GM12878 (cell line): ENCODE data around the gene C19orf44. TPM values are rescaled to one million over a fixed set of nuclear protein-coding genes. Genes with fewer than 3 reads are reported as not detected.

ENCODE experiments used
- ATF7 ChIP-seq: fragments of 450-650 bp; IDR thresholded peaks from 2 replicates; pipeline ENCODE4 v1.6.1; 2016; ENCODE audit warnings: low read depth, mild to moderate bottlenecking
- BMI1 ChIP-seq: fragments of 450-650 bp; IDR thresholded peaks from 2 replicates; pipeline ENCODE4 v1.6.1; 2016; ENCODE audit warnings: mild to moderate bottlenecking, moderate library complexity, borderline replicate concordance
- FOS ChIP-seq: IDR thresholded peaks from 3 replicates; pipeline ENCODE4 v1.6.1; 2011; ENCODE audit warnings: borderline replicate concordance; ENCODE audit not compliant: insufficient read length; ENCODE audit errors: extremely low read depth
- FOXM1 ChIP-seq: IDR thresholded peaks from 2 replicates; pipeline ENCODE4 v1.6.1; 2012; ENCODE audit warnings: low read depth, mild to moderate bottlenecking, inconsistent platforms, low read length, moderate library complexity
- JUNB ChIP-seq: IDR thresholded peaks from 2 replicates; pipeline ENCODE4 v1.6.1; 2016; ENCODE audit warnings: antibody characterized with exemption, mild to moderate bottlenecking
- NRF1 ChIP-seq: conservative IDR thresholded peaks from 2 replicates; pipeline ENCODE4 v1.6.1; 2011; ENCODE audit warnings: mild to moderate bottlenecking, low read depth, low read length, improper control_type of control experiment
- RAD51 ChIP-seq: fragments of 450-650 bp; IDR thresholded peaks from 2 replicates; pipeline ENCODE4 v1.6.1; 2016; ENCODE audit warnings: moderate library complexity, mild to moderate bottlenecking, inconsistent platforms
- REST ChIP-seq: IDR thresholded peaks from 2 replicates; pipeline ENCODE4 v1.6.1; 2012; ENCODE audit warnings: mild to moderate bottlenecking, low read depth, low read length
- SPI1 ChIP-seq: IDR thresholded peaks from 2 replicates; pipeline ENCODE4 v1.6.1; 2011; ENCODE audit warnings: low read depth, mild to moderate bottlenecking, low read length, moderate library complexity, borderline replicate concordance; ENCODE audit not compliant: insufficient read depth
- SRF ChIP-seq, 2 experiments: IDR thresholded peaks; 2 replicates each; pipeline ENCODE4 v1.6.1; 2011; ENCODE audit warnings: low read depth in 2 of 2, low read length in 2 of 2, mild to moderate bottlenecking in 1 of 2, moderate library complexity in 1 of 2
- SUPT20H ChIP-seq: IDR thresholded peaks from 2 replicates; pipeline ENCODE4 v1.6.1; 2011; ENCODE audit warnings: low read depth, mild to moderate bottlenecking, low read length, moderate library complexity, borderline replicate concordance; ENCODE audit not compliant: control insufficient read depth
- ZNF24 ChIP-seq: fragments of 450-650 bp; IDR thresholded peaks from 2 replicates; pipeline ENCODE4 v1.6.1; 2017; ENCODE audit warnings: antibody characterized with exemption, mild to moderate bottlenecking
- ZNF274 ChIP-seq: IDR thresholded peaks from one replicate; pipeline ENCODE4 v1.8.0; 2011; ENCODE audit not compliant: insufficient read length, insufficient read depth
- polyA plus RNA-seq, 11 experiments: library from polyadenylated mRNA; depleted of rRNA in 4 of 11; unstranded in 6 of 11; stranded (reverse) in 5 of 11; fragments of >200 nt; fragmentation: Nextera tagmentation in 4 of 11; fragmentation: Illumina TruSeq in 1 of 11; extraction: Ambion mirVana in 4 of 11; extraction: Trizol in 1 of 11; gene quantifications; 1 replicate in 1 of 11; 2 replicates in 10 of 11; pipeline versions ENCODE4 v1.2.1 to v1.2.3, GENCODE V29; 2011 to 2016; ENCODE audit warnings: inconsistent platforms in 2 of 11, missing spikeins in 2 of 11, low read depth in 1 of 11
- total RNA-seq, 4 experiments: library from RNA; depleted of rRNA in 3 of 4; stranded (reverse); fragments of >200 nt in 3 of 4; fragmentation: Illumina TruSeq in 1 of 4; extraction: Trizol in 1 of 4; gene quantifications; 2 replicates each; pipeline versions ENCODE4 v1.2.1 to v1.2.3, GENCODE V29; 2013 to 2021
- TF ChIP-seq, protein P1 (sequence below): fragments of 450-650 bp; formaldehyde crosslinking; IDR thresholded peaks from 2 replicates; pipeline ENCODE4 v1.4.0; 2022; ENCODE audit warnings: mild to moderate bottlenecking, moderate library complexity
- TF ChIP-seq, protein P2 (sequence below): IDR thresholded peaks from 2 replicates; pipeline ENCODE4 v1.6.1; 2012; ENCODE audit warnings: low read depth, low read length, improper control_type of control experiment
- TF ChIP-seq, protein P3 (sequence below): fragments of 450-650 bp; IDR thresholded peaks from 2 replicates; pipeline ENCODE4 v1.6.1; 2016; ENCODE audit warnings: mild to moderate bottlenecking, moderate library complexity, borderline replicate concordance

Gene C19orf44
- total and polyA plus RNA-seq, 10 of the 15 experiments (the other 5 are each of a cell fraction or from before 2014, with no cell fraction given): 0.26 to 5.2 (median 3.6) TPM

GRCh38 chr19:16446724-16447368 is 49.3 kb upstream of the C19orf44 start (continued):
- TF ChIP-seq, protein P1, sequence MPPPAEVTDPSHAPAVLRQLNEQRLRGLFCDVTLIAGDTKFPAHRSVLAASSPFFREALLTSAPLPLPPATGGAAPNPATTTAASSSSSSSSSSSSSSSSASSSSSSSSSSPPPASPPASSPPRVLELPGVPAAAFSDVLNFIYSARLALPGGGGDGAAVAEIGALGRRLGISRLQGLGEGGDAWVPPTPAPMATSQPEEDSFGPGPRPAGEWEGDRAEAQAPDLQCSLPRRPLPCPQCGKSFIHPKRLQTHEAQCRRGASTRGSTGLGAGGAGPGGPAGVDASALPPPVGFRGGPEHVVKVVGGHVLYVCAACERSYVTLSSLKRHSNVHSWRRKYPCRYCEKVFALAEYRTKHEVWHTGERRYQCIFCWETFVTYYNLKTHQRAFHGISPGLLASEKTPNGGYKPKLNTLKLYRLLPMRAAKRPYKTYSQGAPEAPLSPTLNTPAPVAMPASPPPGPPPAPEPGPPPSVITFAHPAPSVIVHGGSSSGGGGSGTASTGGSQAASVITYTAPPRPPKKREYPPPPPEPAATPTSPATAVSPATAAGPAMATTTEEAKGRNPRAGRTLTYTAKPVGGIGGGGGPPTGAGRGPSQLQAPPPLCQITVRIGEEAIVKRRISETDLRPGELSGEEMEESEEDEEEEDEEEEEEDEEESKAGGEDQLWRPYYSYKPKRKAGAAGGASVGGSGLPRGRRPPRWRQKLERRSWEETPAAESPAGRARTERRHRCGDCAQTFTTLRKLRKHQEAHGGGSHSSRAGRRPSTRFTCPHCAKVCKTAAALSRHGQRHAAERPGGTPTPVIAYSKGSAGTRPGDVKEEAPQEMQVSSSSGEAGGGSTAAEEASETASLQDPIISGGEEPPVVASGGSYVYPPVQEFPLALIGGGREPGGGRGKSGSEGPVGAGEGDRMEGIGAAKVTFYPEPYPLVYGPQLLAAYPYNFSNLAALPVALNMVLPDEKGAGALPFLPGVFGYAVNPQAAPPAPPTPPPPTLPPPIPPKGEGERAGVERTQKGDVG: no peak
- TF ChIP-seq NRF1: no peak
- TF ChIP-seq, protein P2, sequence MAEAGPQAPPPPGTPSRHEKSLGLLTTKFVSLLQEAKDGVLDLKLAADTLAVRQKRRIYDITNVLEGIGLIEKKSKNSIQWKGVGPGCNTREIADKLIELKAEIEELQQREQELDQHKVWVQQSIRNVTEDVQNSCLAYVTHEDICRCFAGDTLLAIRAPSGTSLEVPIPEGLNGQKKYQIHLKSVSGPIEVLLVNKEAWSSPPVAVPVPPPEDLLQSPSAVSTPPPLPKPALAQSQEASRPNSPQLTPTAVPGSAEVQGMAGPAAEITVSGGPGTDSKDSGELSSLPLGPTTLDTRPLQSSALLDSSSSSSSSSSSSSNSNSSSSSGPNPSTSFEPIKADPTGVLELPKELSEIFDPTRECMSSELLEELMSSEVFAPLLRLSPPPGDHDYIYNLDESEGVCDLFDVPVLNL: no peak
- no peak for TF ChIP-seq SUPT20H
- TF ChIP-seq REST: no peak
- peak; percentile 53 for TF ChIP-seq ATF7
- TF ChIP-seq BMI1: no peak
- TF ChIP-seq JUNB: peak; percentile 54
- no peak for TF ChIP-seq FOS
- no peak for TF ChIP-seq SRF (IDR thresholded peaks at IDR 0.05; ENCODE audit: low read depth in 2 of 2, low read length in 2 of 2)
- TF ChIP-seq FOXM1: 0 out of 2 replicates have a peak, but pooled peaks have one; percentile 51
- peak; percentile 67; the same call in 1 of the 2 replicates for TF ChIP-seq SPI1
- peak; percentile 88 for TF ChIP-seq RAD51
- no peak for TF ChIP-seq ZNF274
- TF ChIP-seq, protein P3, sequence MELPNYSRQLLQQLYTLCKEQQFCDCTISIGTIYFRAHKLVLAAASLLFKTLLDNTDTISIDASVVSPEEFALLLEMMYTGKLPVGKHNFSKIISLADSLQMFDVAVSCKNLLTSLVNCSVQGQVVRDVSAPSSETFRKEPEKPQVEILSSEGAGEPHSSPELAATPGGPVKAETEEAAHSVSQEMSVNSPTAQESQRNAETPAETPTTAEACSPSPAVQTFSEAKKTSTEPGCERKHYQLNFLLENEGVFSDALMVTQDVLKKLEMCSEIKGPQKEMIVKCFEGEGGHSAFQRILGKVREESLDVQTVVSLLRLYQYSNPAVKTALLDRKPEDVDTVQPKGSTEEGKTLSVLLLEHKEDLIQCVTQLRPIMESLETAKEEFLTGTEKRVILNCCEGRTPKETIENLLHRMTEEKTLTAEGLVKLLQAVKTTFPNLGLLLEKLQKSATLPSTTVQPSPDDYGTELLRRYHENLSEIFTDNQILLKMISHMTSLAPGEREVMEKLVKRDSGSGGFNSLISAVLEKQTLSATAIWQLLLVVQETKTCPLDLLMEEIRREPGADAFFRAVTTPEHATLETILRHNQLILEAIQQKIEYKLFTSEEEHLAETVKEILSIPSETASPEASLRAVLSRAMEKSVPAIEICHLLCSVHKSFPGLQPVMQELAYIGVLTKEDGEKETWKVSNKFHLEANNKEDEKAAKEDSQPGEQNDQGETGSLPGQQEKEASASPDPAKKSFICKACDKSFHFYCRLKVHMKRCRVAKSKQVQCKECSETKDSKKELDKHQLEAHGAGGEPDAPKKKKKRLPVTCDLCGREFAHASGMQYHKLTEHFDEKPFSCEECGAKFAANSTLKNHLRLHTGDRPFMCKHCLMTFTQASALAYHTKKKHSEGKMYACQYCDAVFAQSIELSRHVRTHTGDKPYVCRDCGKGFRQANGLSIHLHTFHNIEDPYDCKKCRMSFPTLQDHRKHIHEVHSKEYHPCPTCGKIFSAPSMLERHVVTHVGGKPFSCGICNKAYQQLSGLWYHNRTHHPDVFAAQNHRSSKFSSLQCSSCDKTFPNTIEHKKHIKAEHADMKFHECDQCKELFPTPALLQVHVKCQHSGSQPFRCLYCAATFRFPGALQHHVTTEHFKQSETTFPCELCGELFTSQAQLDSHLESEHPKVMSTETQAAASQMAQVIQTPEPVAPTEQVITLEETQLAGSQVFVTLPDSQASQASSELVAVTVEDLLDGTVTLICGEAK: no peak
- TF ChIP-seq ZNF24: no peak
